ENCODE results near the gene NT5DC1.

Gene NT5DC1

GRCh38 chr6:116244284-116244683 lies 143.6 kb downstream of the NT5DC1 start:
- DNase-seq (ENCODE audit: low spot score): no peak

- no peak for DNase-seq (ENCODE audit: low spot score)
These were observed 145.4 kb downstream of the NT5DC1 start for GRCh38 chr6:116246089-116246488.

- DNase-seq (ENCODE audit: low spot score): no peak
These were observed 146.6 kb downstream of the NT5DC1 start for GRCh38 chr6:116247285-116247684.

- DNase-seq (ENCODE audit: low spot score): no peak
These were observed 147.9 kb downstream of the NT5DC1 start for GRCh38 chr6:116248577-116248976.

- no peak for DNase-seq (ENCODE audit: low spot score)
These were observed 151.1 kb downstream of the NT5DC1 start for GRCh38 chr6:116251568-116252384.

GRCh38 chr6:116253188-116253504 lies 152.5 kb downstream of the NT5DC1 start:
- no peak for DNase-seq (ENCODE audit: low spot score)

- DNase-seq (ENCODE audit: low spot score): peak; percentile 92
These were observed 153.0 kb downstream of the NT5DC1 start, which contains the start of gene TSPYL4 for GRCh38 chr6:116253505-116254296. TSS of gene TSPYL4 (minus strand) at chr6:116254075. CDS start at chr6:116254008, 67 bp downstream.

GRCh38 chr6:116254297-116255056 lies 153.8 kb downstream of the NT5DC1 start:
- no peak for DNase-seq (ENCODE audit: low spot score)

- DNase-seq (ENCODE audit: low spot score): no peak
These were observed 154.7 kb downstream of the NT5DC1 start for GRCh38 chr6:116255246-116255800.

GRCh38 chr6:116256694-116257093 lies 156.0 kb downstream of the NT5DC1 start:
- no peak for DNase-seq (ENCODE audit: low spot score)

GRCh38 chr6:116258520-116258919 lies 157.9 kb downstream of the NT5DC1 start:
- DNase-seq (ENCODE audit: low spot score): no peak

- no peak for DNase-seq (ENCODE audit: low spot score)
These were observed 162.7 kb downstream of the NT5DC1 start for GRCh38 chr6:116263353-116263752.

- no peak for DNase-seq (ENCODE audit: low spot score)
These were observed 164.6 kb downstream of the NT5DC1 start for GRCh38 chr6:116265041-116265829.

- DNase-seq (ENCODE audit: low spot score): no peak
These were observed 166.2 kb downstream of the NT5DC1 start for GRCh38 chr6:116266803-116267202.

GRCh38 chr6:116267836-116268588 lies 167.4 kb downstream of the NT5DC1 start:
- DNase-seq (ENCODE audit: low spot score): no peak

- DNase-seq (ENCODE audit: low spot score): peak; percentile 36
These were observed 168.1 kb downstream of the NT5DC1 start for GRCh38 chr6:116268589-116269293.

GRCh38 chr6:116271149-116271708 lies 170.6 kb downstream of the NT5DC1 start:
- DNase-seq (ENCODE audit: low spot score): no peak

- DNase-seq (ENCODE audit: low spot score): no peak
These were observed 176.5 kb downstream of the NT5DC1 start for GRCh38 chr6:116277124-116277523.

GRCh38 chr6:116278481-116278829 lies 177.8 kb downstream of the NT5DC1 start:
- DNase-seq (ENCODE audit: low spot score): no peak

- DNase-seq (ENCODE audit: low spot score): peak; percentile 16
These were observed 178.2 kb downstream of the NT5DC1 start for GRCh38 chr6:116278854-116279231.
